Tibial nerve (tissue), 4 donors: ENCODE measurements around the gene PRKCG.

ENCODE experiments used
- CTCF ChIP-seq, 5 experiments: fragments of 200-600 bp in 3 of 5; fragments of 450-650 bp in 2 of 5; sonication (generic) in 3 of 5; IDR thresholded peaks; one replicate each; pipeline ENCODE4 v1.5.1; 2016 to 2019; ENCODE audit warnings: antibody characterized with exemption in 5 of 5, mild to moderate bottlenecking in 3 of 5, moderate library complexity in 2 of 5
- EP300 ChIP-seq, 2 donors: sonication (generic); formaldehyde crosslinking; IDR thresholded peaks; one replicate each; pipeline ENCODE4 v1.6.1; 2017; ENCODE audit warnings: antibody characterized with exemption in 2 of 2, mild to moderate bottlenecking in 1 of 2

- TF ChIP-seq CTCF (IDR thresholded peaks at IDR 0.05) (no peak), EP300 (IDR thresholded peaks at IDR 0.05) (no peak)
Observed at GRCh38 chr19:53953383-53953782, 71.4 kb downstream of the PRKCG start.
